ENCODE results near the gene ENKD1. TPM values are rescaled to one million over a fixed set of nuclear protein-coding genes. Genes with fewer than 3 reads are reported as not detected.

ENKD1 gene
- total and polyA plus RNA-seq, 2 experiments from 2014 or later, result 10.2 to 16.0 TPM

DNA sequence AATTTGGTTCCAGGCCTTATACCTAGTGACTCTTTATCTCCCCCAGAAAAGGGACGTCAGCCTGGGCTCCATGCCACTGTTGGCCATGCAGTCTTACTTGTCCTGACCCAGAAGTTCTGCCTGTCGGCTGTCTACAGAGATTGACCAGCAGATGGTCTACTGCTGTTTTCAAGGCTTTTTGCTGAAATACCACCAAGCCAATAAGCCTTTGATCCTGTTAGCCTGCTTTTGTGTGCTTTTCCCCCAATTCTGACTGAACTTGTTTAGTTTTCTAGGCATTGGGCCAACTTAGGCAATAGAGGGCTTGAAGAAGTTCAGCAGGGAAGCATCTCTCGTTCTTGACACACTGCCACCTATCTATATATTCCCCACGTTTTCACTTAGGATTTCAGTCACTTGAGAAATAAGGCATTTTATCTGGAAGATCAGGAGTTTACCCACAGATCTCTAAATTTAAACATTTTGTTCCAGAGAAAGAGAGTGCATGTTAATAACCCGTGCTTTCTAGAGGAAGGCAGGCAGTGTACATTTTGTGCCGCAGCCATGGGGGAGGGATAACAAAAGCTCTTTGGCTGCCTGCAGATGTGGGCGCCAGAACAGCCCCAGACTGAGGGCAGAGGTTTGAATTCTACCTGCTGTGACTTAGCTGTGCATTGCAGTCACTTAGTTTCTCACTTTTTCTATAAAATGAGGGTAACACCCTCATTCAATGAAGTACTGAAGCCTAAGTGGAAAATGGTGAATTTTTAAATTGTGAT lies 34.0 kb downstream of the ENKD1 start:
- no peaks in the 10 kb centered on the region for H3K9me2 ChIP-seq (replicated peaks; ENCODE audit: insufficient read depth)
- H3K36me3 ChIP-seq (replicated peaks; ENCODE audit: insufficient read depth, low read depth), result no peaks in the 10 kb centered on the region
- no peaks in the 10 kb centered on the region for H3K9me3 ChIP-seq (ENCODE audit: low read depth)
- H3K4me1 ChIP-seq (ENCODE audit: insufficient read depth), result no peaks in the 10 kb centered on the region
- H3K27me3 ChIP-seq, result no peaks in the 10 kb centered on the region
- H4K20me1 ChIP-seq (ENCODE audit: insufficient read depth, poor library complexity, severe bottlenecking), result no peaks in the 10 kb centered on the region
- TF ChIP-seq EZH2phosphoT487 (IDR thresholded peaks at IDR 0.05; ENCODE audit: low read depth, severe bottlenecking, unreplicated experiment) (no peak), EZH2 (IDR thresholded peaks at IDR 0.05; ENCODE audit: borderline replicate concordance) (no peak)
- TF ChIP-seq, protein P1, sequence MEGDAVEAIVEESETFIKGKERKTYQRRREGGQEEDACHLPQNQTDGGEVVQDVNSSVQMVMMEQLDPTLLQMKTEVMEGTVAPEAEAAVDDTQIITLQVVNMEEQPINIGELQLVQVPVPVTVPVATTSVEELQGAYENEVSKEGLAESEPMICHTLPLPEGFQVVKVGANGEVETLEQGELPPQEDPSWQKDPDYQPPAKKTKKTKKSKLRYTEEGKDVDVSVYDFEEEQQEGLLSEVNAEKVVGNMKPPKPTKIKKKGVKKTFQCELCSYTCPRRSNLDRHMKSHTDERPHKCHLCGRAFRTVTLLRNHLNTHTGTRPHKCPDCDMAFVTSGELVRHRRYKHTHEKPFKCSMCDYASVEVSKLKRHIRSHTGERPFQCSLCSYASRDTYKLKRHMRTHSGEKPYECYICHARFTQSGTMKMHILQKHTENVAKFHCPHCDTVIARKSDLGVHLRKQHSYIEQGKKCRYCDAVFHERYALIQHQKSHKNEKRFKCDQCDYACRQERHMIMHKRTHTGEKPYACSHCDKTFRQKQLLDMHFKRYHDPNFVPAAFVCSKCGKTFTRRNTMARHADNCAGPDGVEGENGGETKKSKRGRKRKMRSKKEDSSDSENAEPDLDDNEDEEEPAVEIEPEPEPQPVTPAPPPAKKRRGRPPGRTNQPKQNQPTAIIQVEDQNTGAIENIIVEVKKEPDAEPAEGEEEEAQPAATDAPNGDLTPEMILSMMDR (IDR thresholded peaks at IDR 0.05; ENCODE audit: poor library complexity), result no peak
- no peak overlapping the region for H2AFZ ChIP-seq
- WGBS (ENCODE audit: low lambda C conversion rate, missing lambda C conversion rate), result 78% methylated on average over 7 of the region's 7 CpGs
- H3K4me3 ChIP-seq, result no peak overlapping the region
- H3K27ac ChIP-seq, result no peak overlapping the region
- DNase-seq (ENCODE audit: low spot score), result peak; percentile 59
- H3K4me2 ChIP-seq, result no peak overlapping the region
- H3K79me2 ChIP-seq, result no peaks in the 10 kb centered on the region

DNA sequence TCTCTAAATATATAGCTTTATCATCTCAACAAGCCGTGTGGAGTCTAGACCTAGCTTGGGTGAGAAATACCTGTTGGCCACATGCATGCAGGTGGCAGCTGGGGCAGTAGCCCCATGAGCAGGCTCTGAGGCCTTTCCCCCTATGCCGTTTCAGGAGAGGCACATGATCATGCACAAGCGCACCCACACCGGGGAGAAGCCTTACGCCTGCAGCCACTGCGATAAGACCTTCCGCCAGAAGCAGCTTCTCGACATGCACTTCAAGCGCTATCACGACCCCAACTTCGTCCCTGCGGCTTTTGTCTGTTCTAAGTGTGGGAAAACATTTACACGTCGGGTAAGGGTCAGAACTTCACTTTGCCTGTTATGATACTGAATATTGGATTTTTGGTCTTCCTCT lies 38.3 kb downstream of the ENKD1 start:
- Histone ChIP-seq H3K4me1 (ENCODE audit: insufficient read depth) (no peaks in the 10 kb centered on the region), H3K9me2 (replicated peaks; ENCODE audit: insufficient read depth) (no peaks in the 10 kb centered on the region), H3K9me3 (ENCODE audit: low read depth) (no peaks in the 10 kb centered on the region), H3K4me2 (no peak overlapping the region), H3K27me3 (no peaks in the 10 kb centered on the region), H3K36me3 (replicated peaks; ENCODE audit: insufficient read depth, low read depth) (no peaks in the 10 kb centered on the region), H4K20me1 (ENCODE audit: insufficient read depth, poor library complexity, severe bottlenecking) (no peaks in the 10 kb centered on the region), H3K79me2 (no peaks in the 10 kb centered on the region), H3K4me3 (no peak overlapping the region), H2AFZ (no peak overlapping the region), H3K27ac (no peak overlapping the region)
- no peak for DNase-seq (ENCODE audit: low spot score)
- WGBS (ENCODE audit: low lambda C conversion rate, missing lambda C conversion rate), result 98% methylated on average over 14 of the region's 14 CpGs
- TF ChIP-seq EZH2phosphoT487 (IDR thresholded peaks at IDR 0.05; ENCODE audit: low read depth, severe bottlenecking, unreplicated experiment), result no peak
- TF ChIP-seq, protein P1 (IDR thresholded peaks at IDR 0.05; ENCODE audit: poor library complexity), result no peak
- TF ChIP-seq EZH2 (IDR thresholded peaks at IDR 0.05; ENCODE audit: borderline replicate concordance), result no peak

DNA sequence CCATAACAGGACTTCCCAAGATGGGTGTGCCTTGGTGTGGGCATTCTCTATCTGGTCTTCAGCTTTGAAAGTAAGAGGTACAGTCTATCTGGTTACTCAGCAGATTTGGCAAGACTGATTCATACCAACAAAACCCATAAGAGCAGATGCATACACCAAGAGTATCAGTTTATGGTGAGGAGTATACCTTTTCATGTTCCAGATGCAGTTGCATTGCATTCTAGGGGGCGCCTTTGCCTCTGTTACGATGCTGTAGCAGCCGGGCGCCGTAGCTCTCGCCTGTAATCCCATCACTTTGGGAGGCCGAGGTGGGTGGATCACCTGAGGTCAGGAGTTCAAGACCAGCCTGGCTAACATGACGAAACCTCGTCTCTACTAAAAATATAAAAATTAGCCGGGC lies 52.7 kb downstream of the ENKD1 start:
- TF ChIP-seq EZH2phosphoT487 (IDR thresholded peaks at IDR 0.05; ENCODE audit: low read depth, severe bottlenecking, unreplicated experiment) (no peak), EZH2 (IDR thresholded peaks at IDR 0.05; ENCODE audit: borderline replicate concordance) (no peak)
- TF ChIP-seq, protein P1 (IDR thresholded peaks at IDR 0.05; ENCODE audit: poor library complexity), result no peak
- DNase-seq (ENCODE audit: low spot score), result no peak
- no peaks in the 10 kb centered on the region for H3K36me3 ChIP-seq (replicated peaks; ENCODE audit: insufficient read depth, low read depth)

More for the DNA sequence above, 52.7 kb downstream of the ENKD1 start:
- Histone ChIP-seq H4K20me1 (ENCODE audit: insufficient read depth, poor library complexity, severe bottlenecking) (peaks cover 4% of the 10 kb centered on the region), H3K4me2 (no peak overlapping the region), H3K9me2 (replicated peaks; ENCODE audit: insufficient read depth) (no peaks in the 10 kb centered on the region), H3K4me3 (no peak overlapping the region), H3K79me2 (peaks cover 23% of the 10 kb centered on the region), H3K27me3 (no peaks in the 10 kb centered on the region), H3K9me3 (ENCODE audit: low read depth) (no peaks in the 10 kb centered on the region), H2AFZ (no peak overlapping the region), H3K27ac (no peak overlapping the region), H3K4me1 (ENCODE audit: insufficient read depth) (no peaks in the 10 kb centered on the region)
- 98% methylated on average over 10 of the region's 10 CpGs for WGBS (ENCODE audit: low lambda C conversion rate, missing lambda C conversion rate)

Other genes with a start within 250 kb of the ENKD1 start
- 0.93 and 1.6 TPM in 2 replicates for gene HSD11B2, start 235.6 kb downstream of the ENKD1 start, total RNA-seq
- gene HSD11B2, start 235.6 kb downstream of the ENKD1 start, polyA plus RNA-seq, result 2.3 and 4.2 TPM in 2 replicates
- 115 and 157 TPM in 2 replicates for gene ATP6V0D1, start 185.6 kb downstream of the ENKD1 start, total RNA-seq
- 223 and 232 TPM in 2 replicates for gene ATP6V0D1, start 185.6 kb downstream of the ENKD1 start, polyA plus RNA-seq
- 1.9 TPM in 1 of 2 replicates, not detected in the other for gene AGRP, start 183.2 kb downstream of the ENKD1 start, total RNA-seq
- 0.93 and 2.3 TPM in 2 replicates for gene AGRP, start 183.2 kb downstream of the ENKD1 start, polyA plus RNA-seq
- gene RIPOR1, start 137.9 kb downstream of the ENKD1 start, total RNA-seq, result 12.5 and 12.9 TPM in 2 replicates
- 37.8 and 38.3 TPM in 2 replicates for gene RIPOR1, start 137.9 kb downstream of the ENKD1 start, polyA plus RNA-seq
- 44.1 and 46.0 TPM in 2 replicates for gene CTCF, start 104.2 kb downstream of the ENKD1 start, total RNA-seq
- gene CTCF, start 104.2 kb downstream of the ENKD1 start, polyA plus RNA-seq, result 35.5 and 36.8 TPM in 2 replicates
- 0.52 and 1.7 TPM in 2 replicates for gene CARMIL2, start 21.6 kb downstream of the ENKD1 start, total RNA-seq
- 2.6 and 2.9 TPM in 2 replicates for gene CARMIL2, start 21.6 kb downstream of the ENKD1 start, polyA plus RNA-seq
- 17.1 and 18.5 TPM in 2 replicates for gene ACD, start 6.5 kb downstream of the ENKD1 start, total RNA-seq
- 26.3 and 28.5 TPM in 2 replicates for gene ACD, start 6.5 kb downstream of the ENKD1 start, polyA plus RNA-seq
- gene PARD6A, start 5.8 kb downstream of the ENKD1 start, total RNA-seq, result 1.1 and 1.4 TPM in 2 replicates
- 1.8 and 3.0 TPM in 2 replicates for gene PARD6A, start 5.8 kb downstream of the ENKD1 start, polyA plus RNA-seq
- 1.7 and 2.3 TPM in 2 replicates for gene C16orf86, start 64 bp upstream of the ENKD1 start, total RNA-seq
- gene C16orf86, start 64 bp upstream of the ENKD1 start, polyA plus RNA-seq, result 3.4 and 4.1 TPM in 2 replicates
- 9.8 and 10.4 TPM in 2 replicates for gene GFOD2, start 52.6 kb upstream of the ENKD1 start, total RNA-seq
- 7.5 and 12.4 TPM in 2 replicates for gene GFOD2, start 52.6 kb upstream of the ENKD1 start, polyA plus RNA-seq
- gene RANBP10, start 139.8 kb upstream of the ENKD1 start, total RNA-seq, result 8.6 and 8.8 TPM in 2 replicates
- 12.4 and 12.6 TPM in 2 replicates for gene RANBP10, start 139.8 kb upstream of the ENKD1 start, polyA plus RNA-seq
- gene TSNAXIP1, start 140.1 kb upstream of the ENKD1 start, total RNA-seq, result 3.1 TPM in 2 replicates
- 2.0 and 5.8 TPM in 2 replicates for gene TSNAXIP1, start 140.1 kb upstream of the ENKD1 start, polyA plus RNA-seq
- gene THAP11, start 175.6 kb upstream of the ENKD1 start, total RNA-seq, result 35.4 and 40.0 TPM in 2 replicates
- gene THAP11, start 175.6 kb upstream of the ENKD1 start, polyA plus RNA-seq, result 36.7 and 36.9 TPM in 2 replicates
- 100 and 102 TPM in 2 replicates for gene NUTF2, start 180.2 kb upstream of the ENKD1 start, total RNA-seq
- gene NUTF2, start 180.2 kb upstream of the ENKD1 start, polyA plus RNA-seq, result 197 and 216 TPM in 2 replicates
- 28.5 and 38.1 TPM in 2 replicates for gene CENPT, start 180.9 kb upstream of the ENKD1 start, total RNA-seq
- 84.0 and 115 TPM in 2 replicates for gene CENPT, start 180.9 kb upstream of the ENKD1 start, polyA plus RNA-seq
- 41.1 and 46.3 TPM in 2 replicates for gene EDC4, start 206.3 kb upstream of the ENKD1 start, total RNA-seq
- gene EDC4, start 206.3 kb upstream of the ENKD1 start, polyA plus RNA-seq, result 59.0 and 76.7 TPM in 2 replicates
- gene NRN1L, start 218.1 kb upstream of the ENKD1 start, total RNA-seq, result 0.73 TPM in 1 of 2 replicates, not detected in the other
- 1.6 TPM in 1 of 2 replicates, not detected in the other for gene NRN1L, start 218.1 kb upstream of the ENKD1 start, polyA plus RNA-seq
- gene PSKH1, start 226.5 kb upstream of the ENKD1 start, total RNA-seq, result 29.2 and 30.5 TPM in 2 replicates
- 38.6 and 44.6 TPM in 2 replicates for gene PSKH1, start 226.5 kb upstream of the ENKD1 start, polyA plus RNA-seq